Activated CD4-positive, alpha-beta memory T cell treated with anti-CD3 and anti-CD28 coated beads for 36 hours (primary cell): ENCODE measurements around the gene FAM78A. TPM values are rescaled to one million over a fixed set of nuclear protein-coding genes. Genes with fewer than 3 reads are reported as not detected.
"Not testable (repeated sequence)": the region's sequence is repeated elsewhere in the genome, so short reads cannot be mapped to it uniquely, and the experiment has no call there.

Experiments used
- CTCF ChIA-PET: fragments of 350-600 bp; sonication (Branson Sonifier 250); formaldehyde crosslinking; loops from one replicate; lab custom pipeline; 2021; ENCODE audit warnings: antibody characterized with exemption, inconsistent platforms; lab: Charles Lee
- POLR2A ChIA-PET: fragments of 350-600 bp; sonication (Branson Sonifier 250); formaldehyde crosslinking; loops from one replicate; lab custom pipeline; 2021; ENCODE audit warnings: antibody characterized with exemption; lab: Charles Lee
- DNase-seq: peaks from one replicate; pipeline ENCODE4 v3.0.0-alpha.2; 2020
- H3K27ac Mint-ChIP-seq: one replicate; pipeline ENCODE4 v1.8.0; 2021; ENCODE audit warnings: mixed read lengths
- H3K27me3 Mint-ChIP-seq: one replicate; pipeline ENCODE4 v1.8.0; 2021; ENCODE audit warnings: mixed read lengths
- H3K36me3 Mint-ChIP-seq: one replicate; pipeline ENCODE4 v1.8.0; 2021; ENCODE audit warnings: mixed read lengths
- H3K4me1 Mint-ChIP-seq: one replicate; pipeline ENCODE4 v1.8.0; 2021; ENCODE audit warnings: low read depth, mixed read lengths
- H3K4me3 Mint-ChIP-seq: one replicate; pipeline ENCODE4 v1.8.0; 2021; ENCODE audit warnings: mild to moderate bottlenecking, mixed read lengths
- H3K9me3 Mint-ChIP-seq: one replicate; pipeline ENCODE4 v1.8.0; 2021; ENCODE audit warnings: mixed read lengths
- intact Hi-C: fragments of 100-400 bp; cut with micrococcal nuclease; formaldehyde crosslinking; loops from one replicate; pipeline ENCODE4 v1.15.1; 2023
- total RNA-seq, 2 experiments: library from RNA; stranded (reverse); gene quantifications; one replicate each; pipeline ENCODE4 v1.2.3, GENCODE V29; 2021

Gene FAM78A
- total RNA-seq, 2 experiments from 2014 or later = 34.0 to 36.2 TPM

DNA sequence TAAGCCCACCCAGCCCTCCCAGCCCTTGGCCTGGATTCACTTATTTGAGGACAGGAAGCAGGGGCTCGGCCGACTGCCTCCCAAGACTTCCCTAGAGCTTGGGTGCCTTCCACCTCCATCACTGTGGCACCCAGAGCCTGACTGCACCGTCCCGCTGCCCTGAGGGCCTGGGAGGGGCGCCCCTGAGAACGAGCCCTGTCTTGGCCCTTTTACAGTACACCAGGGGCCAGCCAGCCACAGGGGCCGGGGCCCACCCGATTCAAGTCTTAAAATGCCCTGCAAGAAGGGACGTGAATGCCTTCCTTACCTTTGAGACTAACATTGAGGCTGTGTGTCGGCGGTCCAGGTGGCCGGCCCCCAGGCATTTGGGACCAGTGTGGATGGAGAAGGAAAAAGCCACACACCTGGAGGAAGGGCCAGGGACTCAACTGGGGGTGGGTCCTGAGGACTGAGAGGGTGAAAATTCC lies 16.8 kb downstream of the FAM78A start:
- Mint-ChIP-seq H3K4me3 (no peak overlapping the region), H3K4me1 (peaks cover 49% of the 10 kb centered on the region), H3K27ac (no peak overlapping the region), H3K9me3 (no peaks in the 10 kb centered on the region), H3K27me3 (no peaks in the 10 kb centered on the region), H3K36me3 (peaks cover 30% of the 10 kb centered on the region)
- ChIA-PET CTCF (interaction anchor here (9.7 kb wide), 1 partner anchor 12 kb away, joined by 109 read pairs; the partner anchor contains the start of gene FAM78A), POLR2A (interaction anchor here (0.9 kb wide), 1 partner anchor 10 kb away, joined by 3 read pairs; no protein-coding TSS in a partner anchor)
- intact Hi-C loops = no loop called here
- no peak for DNase-seq

- no peak for DNase-seq
- Mint-ChIP-seq H3K36me3 (peaks cover 28% of the 10 kb centered on the region), H3K9me3 (no peaks in the 10 kb centered on the region), H3K27ac (no peak overlapping the region), H3K4me3 (no peak overlapping the region), H3K4me1 (peaks cover 49% of the 10 kb centered on the region), H3K27me3 (no peaks in the 10 kb centered on the region)
- ChIA-PET CTCF (interaction anchor here (9.7 kb wide), 1 partner anchor 13 kb away, joined by 109 read pairs; the partner anchor contains the start of gene FAM78A), POLR2A (interaction anchor here (0.9 kb wide), 1 partner anchor 11 kb away, joined by 3 read pairs; no protein-coding TSS in a partner anchor)
- intact Hi-C loops = no loop called here
These were observed 17.4 kb downstream of the FAM78A start for GRCh38 chr9:131258698-131259431.

DNA sequence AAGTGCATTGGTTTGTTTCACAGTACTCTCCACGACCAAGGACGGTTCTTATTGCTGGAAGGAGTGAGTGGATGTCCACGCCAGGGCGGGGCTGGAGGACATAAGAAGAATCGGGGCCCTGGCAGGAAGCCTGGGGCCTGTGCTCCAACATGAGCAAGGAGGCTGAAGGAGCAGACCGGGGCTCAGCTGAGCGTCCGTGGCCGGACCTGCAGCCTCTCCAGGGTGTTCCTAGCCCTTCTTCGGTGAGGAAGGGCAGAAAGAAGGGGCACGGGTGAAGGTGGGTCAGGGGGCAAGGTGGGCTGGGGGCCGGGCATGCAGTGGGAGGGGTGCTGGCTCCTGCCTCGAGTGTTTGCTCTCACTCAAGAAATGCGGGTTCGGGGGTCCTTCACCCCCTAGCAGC lies 18.1 kb downstream of the FAM78A start:
- ChIA-PET CTCF (interaction anchor here (1.4 to 9.7 kb wide), 2 partner anchors 13 to 92 kb away, joined by 3 to 109 read pairs; partner anchors contain the start of gene FAM78A), POLR2A (interaction anchor here (8.0 kb wide), 1 partner anchor 13 kb away, joined by 180 read pairs; the partner anchor contains the start of gene FAM78A)
- Mint-ChIP-seq H3K27ac (peak overlapping the region; percentile 97), H3K9me3 (no peaks in the 10 kb centered on the region), H3K4me3 (no peak overlapping the region), H3K36me3 (peaks cover 25% of the 10 kb centered on the region), H3K4me1 (peaks cover 50% of the 10 kb centered on the region), H3K27me3 (no peaks in the 10 kb centered on the region)
- intact Hi-C loops = no loop called here
- DNase-seq = no peak

DNA sequence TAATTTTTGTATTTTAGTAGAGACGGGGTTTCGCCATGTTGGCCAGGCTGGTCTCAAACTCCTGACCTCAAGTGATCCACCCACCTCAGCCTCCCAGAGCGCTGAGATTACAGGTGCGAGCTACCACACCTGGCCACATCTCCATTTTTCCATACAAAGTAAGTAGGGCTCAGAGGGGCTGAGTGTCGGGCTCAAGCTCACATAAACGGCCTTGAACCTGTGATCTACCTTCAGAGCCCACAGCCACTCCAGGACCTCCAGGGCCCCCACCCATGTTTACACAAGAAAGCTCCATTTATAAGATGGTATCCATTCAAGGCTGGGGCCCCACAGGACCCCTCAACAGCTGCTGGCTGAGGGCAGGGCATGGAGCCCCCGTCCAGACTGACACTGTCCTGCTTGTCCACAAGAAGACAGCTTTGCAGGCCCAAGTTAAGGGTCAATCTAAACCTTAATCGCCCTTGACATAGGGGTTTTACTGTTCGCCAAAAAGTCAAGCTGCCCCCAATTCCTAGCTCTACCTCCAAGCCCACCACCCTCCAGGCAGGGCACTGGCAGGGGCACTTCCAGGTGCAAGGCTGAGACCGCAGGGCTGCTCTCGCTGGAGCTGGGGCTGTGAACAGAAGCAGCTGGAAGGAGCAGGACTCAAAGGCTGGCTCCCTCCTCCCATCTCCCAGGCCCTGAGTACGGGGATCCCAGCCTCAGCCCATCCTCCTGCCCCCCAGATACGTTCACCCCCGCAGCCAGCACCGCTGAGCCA lies 18.9 kb downstream of the FAM78A start:
- H3K36me3 Mint-ChIP-seq = peaks cover 19% of the 10 kb centered on the region
- no peak for DNase-seq
- CTCF ChIA-PET = interaction anchor here (1.4 to 9.7 kb wide), 2 partner anchors 14 to 93 kb away, joined by 3 to 109 read pairs; partner anchors contain the start of gene FAM78A
- no peaks in the 10 kb centered on the region for H3K27me3 Mint-ChIP-seq
- H3K27ac Mint-ChIP-seq = peak overlapping the region; percentile 97
- POLR2A ChIA-PET = interaction anchor here (0.6 to 8.0 kb wide), 5 partner anchors 14 to 365 kb away, joined by 3 to 180 read pairs (median 7); partner anchors contain the start of genes FAM78A and NUP214
- H3K9me3 Mint-ChIP-seq = no peaks in the 10 kb centered on the region
- H3K4me1 Mint-ChIP-seq = peaks cover 45% of the 10 kb centered on the region
- H3K4me3 Mint-ChIP-seq = peak overlapping the region; percentile 29
- intact Hi-C loops = no loop called here

GRCh38 chr9:131255676-131256197 lies 20.6 kb downstream of the FAM78A start:
- H3K4me1 Mint-ChIP-seq = peaks cover 44% of the 10 kb centered on the region
- ChIA-PET CTCF (interaction anchor here (0.9 to 9.7 kb wide), 4 partner anchors 16 to 81 kb away, joined by 3 to 109 read pairs (median 3); partner anchors contain the start of gene FAM78A), POLR2A (interaction anchor here (0.7 to 8.0 kb wide), 9 partner anchors 9 to 423 kb away, joined by 3 to 180 read pairs (median 4); partner anchors contain the start of genes FAM78A and NUP214)
- intact Hi-C loops = loop anchor here (1.0 kb wide), 2 partner anchors 11 to 17 kb away; no protein-coding TSS in a partner anchor
- H3K36me3 Mint-ChIP-seq = peaks cover 8% of the 10 kb centered on the region
- H3K4me3 Mint-ChIP-seq = peak overlapping the region; percentile 84
- H3K9me3 Mint-ChIP-seq = no peaks in the 10 kb centered on the region
- DNase-seq = no peak
- H3K27ac Mint-ChIP-seq = peak overlapping the region; percentile 97
- no peaks in the 10 kb centered on the region for H3K27me3 Mint-ChIP-seq

DNA sequence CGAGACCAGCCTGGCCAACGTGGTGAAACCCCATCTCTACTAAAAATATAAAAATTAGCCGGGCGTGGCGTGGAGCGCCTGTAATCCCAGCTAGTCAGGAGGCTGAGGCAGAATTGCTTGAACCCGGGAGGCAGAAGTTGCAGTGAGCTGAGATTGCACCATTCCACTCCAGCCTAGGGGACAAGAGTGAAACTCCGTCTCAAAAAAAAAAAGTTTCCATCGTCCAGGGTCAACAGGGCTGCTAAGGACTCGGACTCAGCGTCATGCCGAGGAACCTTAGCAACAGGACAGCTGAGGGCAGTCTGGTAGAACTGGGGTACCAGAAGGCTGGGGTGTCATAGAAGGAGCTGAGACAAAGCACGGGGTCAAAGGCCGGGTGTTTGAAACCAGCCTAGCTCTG lies 21.7 kb downstream of the FAM78A start:
- intact Hi-C loops = loop anchor here (5.0 kb wide), 1 partner anchor 77 kb away; no protein-coding TSS in a partner anchor
- CTCF ChIA-PET = interaction anchor here (1.0 to 9.7 kb wide), 3 partner anchors 17 to 197 kb away, joined by 3 to 109 read pairs (median 3); partner anchors contain the start of gene FAM78A
- no peak overlapping the region for H3K4me3 Mint-ChIP-seq
- H3K9me3 Mint-ChIP-seq = no peaks in the 10 kb centered on the region
- peaks cover 37% of the 10 kb centered on the region for H3K4me1 Mint-ChIP-seq
- peak overlapping the region; percentile 97 for H3K27ac Mint-ChIP-seq
- H3K27me3 Mint-ChIP-seq = no peaks in the 10 kb centered on the region
- POLR2A ChIA-PET = interaction anchor here (0.7 to 8.0 kb wide), 4 partner anchors 10 to 129 kb away, joined by 3 to 180 read pairs (median 4); partner anchors contain the start of genes FAM78A and NUP214
- no peak for DNase-seq
- peaks cover 2% of the 10 kb centered on the region for H3K36me3 Mint-ChIP-seq

DNA sequence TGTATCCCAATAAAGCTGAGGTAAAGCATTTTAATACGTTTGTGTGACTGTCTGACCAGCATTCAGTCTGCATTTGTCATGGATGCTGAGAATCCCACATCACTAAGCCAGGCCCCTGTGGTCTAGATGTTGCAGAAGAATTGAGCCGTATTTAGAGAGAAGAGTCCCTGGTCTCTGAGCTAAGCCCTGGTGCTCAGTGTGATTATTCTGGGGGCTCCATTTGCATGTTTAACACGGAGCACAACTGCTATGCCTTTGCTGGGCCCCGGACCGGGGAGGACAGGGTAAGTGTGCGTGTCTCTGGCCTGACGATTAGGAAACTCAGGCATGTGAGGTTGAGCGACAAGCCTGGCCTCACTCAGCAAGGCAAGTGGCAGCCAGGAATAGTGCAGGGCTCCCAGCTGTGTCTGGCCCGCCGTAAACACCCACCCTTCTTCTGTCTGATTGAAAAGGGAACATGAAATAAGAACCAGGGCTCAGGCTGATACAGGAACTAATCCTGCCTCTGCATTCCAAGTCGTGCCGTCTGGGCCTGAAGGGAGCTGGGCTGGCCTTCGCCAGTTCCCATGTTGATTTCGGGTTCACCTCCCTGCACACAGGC lies 22.3 kb downstream of the FAM78A start:
- Mint-ChIP-seq H3K9me3 (no peaks in the 10 kb centered on the region), H3K4me3 (peak overlapping the region; percentile 43), H3K4me1 (peaks cover 37% of the 10 kb centered on the region), H3K27ac (peak overlapping the region; percentile 88), H3K27me3 (no peaks in the 10 kb centered on the region), H3K36me3 (peaks cover 2% of the 10 kb centered on the region)
- CTCF ChIA-PET = interaction anchor here (0.9 to 9.7 kb wide), 4 partner anchors 18 to 197 kb away, joined by 3 to 109 read pairs (median 6); partner anchors contain the start of gene FAM78A
- intact Hi-C loops = loop anchor here (5.0 kb wide), 1 partner anchor 77 kb away; no protein-coding TSS in a partner anchor
- no peak for DNase-seq
- POLR2A ChIA-PET = interaction anchor here (0.7 to 8.0 kb wide), 3 partner anchors 10 to 128 kb away, joined by 3 to 180 read pairs (median 5); partner anchors contain the start of genes FAM78A and NUP214

DNA sequence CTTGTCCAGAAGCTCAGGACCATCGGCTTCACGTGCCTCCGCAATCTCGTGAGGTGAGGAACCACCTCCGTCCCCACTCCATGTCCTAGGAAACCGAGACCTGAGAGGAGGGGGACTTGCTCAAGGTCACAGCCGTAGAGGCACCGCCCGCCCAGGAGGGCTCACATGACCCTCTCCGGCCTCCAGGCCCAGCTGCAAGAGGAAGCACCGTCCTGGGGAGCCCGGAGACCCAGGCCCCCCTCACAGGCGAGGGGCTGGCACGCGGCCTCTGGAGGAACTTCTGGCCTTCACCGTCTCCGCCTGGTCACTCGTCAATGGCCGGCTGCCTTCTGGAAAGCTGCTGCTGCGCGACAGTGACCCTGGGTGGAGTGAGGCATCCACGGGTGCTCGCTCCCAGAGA lies 24.2 kb downstream of the FAM78A start:
- ChIA-PET POLR2A (interaction anchor here (0.8 to 8.0 kb wide), 7 partner anchors 9 to 38 kb away, joined by 3 to 180 read pairs (median 5); partner anchors contain the start of gene FAM78A), CTCF (interaction anchor here (1.3 to 9.7 kb wide), 4 partner anchors 14 to 84 kb away, joined by 3 to 109 read pairs (median 7); partner anchors contain the start of gene FAM78A)
- peak overlapping the region; percentile 78 for H3K4me3 Mint-ChIP-seq
- H3K27me3 Mint-ChIP-seq = no peaks in the 10 kb centered on the region
- DNase-seq = no peak
- H3K36me3 Mint-ChIP-seq = no peaks in the 10 kb centered on the region
- H3K27ac Mint-ChIP-seq = peak overlapping the region; percentile 88
- intact Hi-C loops = loop anchor here (1.0 to 5.0 kb wide), 4 partner anchors 14 to 75 kb away; no protein-coding TSS in a partner anchor
- no peaks in the 10 kb centered on the region for H3K9me3 Mint-ChIP-seq
- H3K4me1 Mint-ChIP-seq = peaks cover 30% of the 10 kb centered on the region

GRCh38 chr9:131246618-131247017 lies 29.7 kb downstream of the FAM78A start:
- H3K4me3 Mint-ChIP-seq = no peak overlapping the region
- no peaks in the 10 kb centered on the region for H3K4me1 Mint-ChIP-seq
- intact Hi-C loops = no loop called here
- H3K27ac Mint-ChIP-seq = no peak overlapping the region
- peaks cover 3% of the 10 kb centered on the region for H3K9me3 Mint-ChIP-seq
- CTCF ChIA-PET = interaction anchor here (0.9 to 1.9 kb wide), 2 partner anchors 90 to 104 kb away, joined by 3 to 9 read pairs; no protein-coding TSS in a partner anchor
- POLR2A ChIA-PET = no interaction called here
- H3K27me3 Mint-ChIP-seq = no peaks in the 10 kb centered on the region
- peaks cover 3% of the 10 kb centered on the region for H3K36me3 Mint-ChIP-seq
- no peak for DNase-seq

DNA sequence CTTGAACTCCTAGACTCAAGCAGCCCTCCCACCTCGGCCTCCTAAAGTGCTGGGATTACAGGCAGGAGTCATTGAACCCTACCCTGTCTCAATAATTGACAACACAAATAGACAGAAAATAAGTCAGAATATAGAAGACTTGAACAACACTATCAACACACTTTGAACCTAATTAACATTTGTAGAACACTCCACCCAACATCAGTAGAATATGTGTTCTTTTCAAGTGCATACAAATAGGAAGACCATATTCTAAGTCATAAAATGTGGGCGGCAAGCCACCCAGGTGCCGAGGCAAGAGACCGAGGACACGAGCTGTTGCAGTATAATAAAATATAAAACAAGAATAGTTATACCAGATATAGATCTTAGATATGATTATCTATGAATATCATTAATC lies 32.0 kb downstream of the FAM78A start:
- H3K36me3 Mint-ChIP-seq, H3K9me3 Mint-ChIP-seq, H3K4me1 Mint-ChIP-seq, POLR2A ChIA-PET, DNase-seq, H3K27me3 Mint-ChIP-seq, H3K27ac Mint-ChIP-seq, CTCF ChIA-PET, H3K4me3 Mint-ChIP-seq, intact Hi-C loops: not testable (repeated sequence)
